ENCODE data around the gene GABARAPL2.
A peak's percentile ranks its signal among the peaks of the same experiment; 100 is the strongest.
"Not testable (repeated sequence)": the region's sequence is repeated elsewhere in the genome, so short reads cannot be mapped to it uniquely, and the experiment has no call there.

Gene GABARAPL2

DNA sequence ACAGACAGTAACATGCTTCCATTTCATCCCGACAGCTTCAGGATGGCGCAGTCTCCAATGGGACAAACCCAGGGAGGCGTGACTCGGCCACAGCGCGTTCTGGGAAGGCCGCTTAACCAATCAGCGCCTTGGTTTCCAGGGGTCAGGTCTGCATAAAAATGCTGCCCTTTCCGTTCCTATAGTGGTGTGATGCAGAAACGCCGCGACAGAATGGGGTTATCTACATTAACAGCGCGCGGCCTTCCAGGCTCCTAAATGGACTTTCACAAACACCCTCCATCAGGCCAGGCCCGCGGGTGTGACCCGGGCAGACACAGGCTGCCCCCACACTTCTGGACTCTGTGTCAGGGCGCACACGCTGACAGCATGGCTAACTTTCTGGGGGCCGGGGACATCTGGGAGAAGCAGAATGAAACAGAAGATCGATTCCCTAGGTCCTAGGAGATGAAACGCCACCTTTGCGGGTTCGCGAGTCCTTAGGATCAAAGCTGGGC lies 10.9 kb upstream of the GABARAPL2 start:
- DNase-seq = peak; percentile 69

DNA sequence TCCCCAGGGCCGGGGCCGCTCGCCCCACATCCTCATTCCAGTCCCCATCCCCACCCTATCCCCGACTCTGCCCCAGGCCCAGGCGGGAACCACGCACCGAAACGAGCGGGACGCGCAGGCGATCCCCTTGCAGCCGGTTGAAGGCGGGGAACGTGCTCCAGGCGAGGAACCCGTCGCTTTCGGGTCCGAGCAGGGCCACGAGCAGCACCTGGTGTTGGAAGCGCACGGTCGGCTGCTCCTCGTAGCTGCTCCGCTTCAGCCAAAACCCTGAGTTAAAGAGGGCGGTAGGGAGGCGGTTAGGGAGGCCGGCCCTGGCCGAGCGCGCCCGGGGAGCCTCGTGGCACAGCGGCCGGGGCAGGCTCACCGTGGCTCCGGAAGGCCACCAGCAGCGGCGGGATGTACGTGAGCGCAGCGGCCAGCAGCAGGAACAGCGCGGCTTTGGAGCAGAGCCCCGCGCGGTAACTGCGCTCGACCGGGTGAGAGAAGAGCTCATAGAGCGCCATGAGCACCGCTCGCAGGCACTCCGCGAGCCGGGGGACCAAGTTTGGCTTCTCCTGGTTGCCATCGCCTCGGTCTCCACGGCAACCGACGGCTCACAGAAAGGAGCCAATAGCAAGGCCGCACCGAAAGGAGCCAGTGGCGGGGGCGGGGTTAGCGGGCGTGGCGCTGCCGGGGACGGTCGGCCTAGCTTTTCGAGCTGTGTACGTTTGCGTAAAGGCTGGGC lies 10.3 kb upstream of the GABARAPL2 start, which contains the start of gene TMEM231:
Gene TMEM231 (minus strand): TSS at position 546 of the 724 bp plus-strand sequence. CDS start 43 bp downstream, at position 503.
- peak; percentile 85 for DNase-seq

DNA sequence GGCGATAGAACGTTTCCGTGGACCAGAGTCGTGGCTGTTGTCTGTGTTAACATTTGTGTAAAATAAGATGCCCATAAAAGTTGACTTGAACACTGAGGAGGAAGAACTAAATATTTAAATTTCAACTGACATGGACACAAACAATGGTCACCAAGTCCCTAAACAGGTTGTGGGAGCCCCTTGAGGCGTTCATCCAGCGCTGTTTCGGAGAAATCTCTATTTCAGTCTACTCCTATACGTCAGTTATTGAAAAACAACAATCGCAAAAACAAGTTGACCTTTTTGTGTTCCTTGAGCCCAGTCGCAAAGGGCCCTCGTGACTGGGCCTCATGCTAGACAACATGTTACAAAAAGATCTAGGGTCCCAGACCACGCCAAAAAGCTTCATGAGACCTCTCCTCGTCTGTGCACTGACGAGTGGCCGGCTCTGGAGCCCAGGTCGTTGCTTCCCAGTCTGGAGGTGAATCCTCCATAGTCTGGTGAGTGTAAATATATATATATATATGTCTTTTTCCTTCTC lies 9.7 kb upstream of the GABARAPL2 start:
- DNase-seq = no peak

DNA sequence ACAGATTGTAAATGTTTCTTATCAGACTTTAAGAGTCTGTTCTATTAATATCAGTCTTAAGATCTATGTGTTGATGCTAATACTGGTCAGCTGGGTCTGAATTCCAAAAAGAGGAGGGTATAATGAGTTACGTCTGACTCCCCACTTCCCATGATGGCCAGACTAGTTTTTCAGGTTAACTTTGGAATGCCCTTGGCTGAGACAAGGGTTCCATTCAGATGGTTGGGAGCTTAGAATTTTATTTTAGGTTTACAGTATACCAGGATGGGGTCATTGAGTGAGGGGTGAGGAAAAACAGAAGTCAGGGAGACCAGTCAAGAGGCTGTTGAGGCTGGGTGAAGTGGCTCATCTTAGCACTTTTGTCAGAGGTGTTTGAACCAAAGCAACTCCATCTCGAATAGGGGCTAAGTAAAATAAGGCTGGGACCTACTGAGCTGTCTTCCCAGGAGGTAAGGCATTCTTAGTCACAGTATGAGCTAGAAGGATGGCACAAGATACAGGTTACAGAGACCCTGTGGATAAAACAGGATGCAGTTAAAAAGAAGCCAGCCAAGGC lies 7.3 kb upstream of the GABARAPL2 start:
- DNase-seq = no peak

DNA sequence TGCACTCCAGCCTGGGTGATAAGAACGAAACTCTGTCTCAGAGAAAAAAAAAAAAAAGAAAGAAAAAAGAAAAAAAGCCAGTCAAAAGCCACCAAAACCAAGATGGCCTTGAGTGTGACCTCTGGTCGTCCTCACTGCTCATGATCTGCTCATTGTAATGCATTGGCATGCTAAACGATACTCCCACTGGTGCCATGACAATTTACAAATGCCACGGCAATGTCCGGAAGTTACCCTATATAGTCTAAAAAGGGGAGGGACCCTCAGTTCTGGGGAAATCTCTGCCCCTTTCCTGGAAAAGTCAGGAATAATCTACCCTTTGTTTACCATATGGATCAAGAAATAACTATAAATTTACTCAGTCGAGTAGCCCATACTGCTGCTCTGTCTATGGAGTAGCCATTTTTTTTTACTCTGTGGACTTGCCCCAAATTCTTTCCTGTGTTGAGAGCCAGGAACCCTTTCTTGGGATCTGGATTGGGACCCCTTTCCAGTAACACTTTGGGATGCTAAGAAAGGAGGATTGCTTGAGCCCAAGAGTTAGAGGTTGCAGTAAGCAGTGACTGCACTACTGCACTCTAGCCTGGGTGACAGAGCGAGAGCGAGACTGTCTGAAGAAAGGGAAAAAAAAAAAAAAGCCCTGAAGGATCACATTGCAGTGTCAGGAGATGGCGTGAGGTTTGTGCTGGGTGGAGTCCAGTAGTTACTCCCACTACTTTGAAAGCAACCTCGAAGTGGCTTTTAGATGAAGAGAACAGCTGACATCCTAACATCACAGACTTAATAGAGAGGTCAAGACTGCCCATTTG lies 6.4 kb upstream of the GABARAPL2 start:
- DNase-seq = no peak

DNA sequence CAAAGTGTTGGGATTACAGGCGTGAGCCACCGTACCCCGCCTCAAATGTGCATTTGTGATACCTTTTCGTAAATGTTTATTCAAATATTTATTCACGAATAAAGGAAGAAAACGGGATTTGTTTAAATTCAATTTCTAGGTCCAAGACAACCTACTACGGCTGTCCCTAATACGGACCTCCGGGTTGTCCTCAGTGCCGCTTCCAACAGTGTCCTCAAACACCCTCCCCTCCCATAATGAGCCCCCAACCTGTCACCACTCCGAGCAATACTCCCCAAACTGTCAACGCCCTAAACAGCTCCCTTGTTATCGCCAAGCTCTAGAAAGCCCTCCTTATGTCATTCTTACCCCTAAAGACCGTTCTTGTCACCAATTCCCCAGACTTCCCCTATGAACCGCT lies 539 bp upstream of the GABARAPL2 start:
- no peak for DNase-seq

DNA sequence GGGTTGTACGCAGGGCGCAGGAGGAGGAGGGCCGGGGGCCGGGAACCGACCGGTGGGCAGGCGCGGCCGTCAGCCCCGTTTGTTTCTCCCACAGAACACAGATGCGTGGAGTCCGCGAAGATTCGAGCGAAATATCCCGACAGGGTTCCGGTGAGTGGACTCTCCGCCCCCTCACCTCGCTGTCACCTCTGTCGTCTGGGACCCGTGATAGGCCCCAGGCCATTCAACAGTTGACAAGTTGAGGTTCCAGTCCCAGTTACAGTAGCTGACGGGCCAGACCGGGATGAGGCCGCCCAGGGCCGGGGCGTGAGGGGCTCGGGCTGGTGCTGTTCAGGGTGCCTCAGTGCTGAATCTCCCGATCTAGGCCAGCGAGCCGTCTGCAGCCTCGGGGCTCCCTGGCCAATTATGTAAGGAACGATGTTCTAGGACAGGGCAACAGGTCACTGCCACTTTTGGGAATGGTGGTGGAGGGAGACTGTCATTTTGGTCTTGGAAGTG lies 628 bp downstream of the GABARAPL2 start:
- DNase-seq = no peak

DNA sequence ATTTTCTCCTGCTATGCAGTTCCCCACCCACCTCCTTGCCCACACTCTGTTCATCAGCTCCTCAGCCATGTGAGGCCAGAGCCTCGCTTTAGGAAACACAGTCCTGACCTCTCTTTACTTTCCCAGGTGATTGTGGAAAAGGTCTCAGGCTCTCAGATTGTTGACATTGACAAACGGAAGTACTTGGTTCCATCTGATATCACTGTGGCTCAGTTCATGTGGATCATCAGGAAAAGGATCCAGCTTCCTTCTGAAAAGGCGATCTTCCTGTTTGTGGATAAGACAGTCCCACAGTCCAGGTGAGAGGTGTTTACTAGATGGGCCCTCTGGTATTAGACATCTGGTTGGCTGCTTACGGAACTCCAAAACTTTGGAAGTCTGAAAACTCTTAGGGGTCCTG lies 1.7 kb downstream of the GABARAPL2 start:
- DNase-seq = no peak

DNA sequence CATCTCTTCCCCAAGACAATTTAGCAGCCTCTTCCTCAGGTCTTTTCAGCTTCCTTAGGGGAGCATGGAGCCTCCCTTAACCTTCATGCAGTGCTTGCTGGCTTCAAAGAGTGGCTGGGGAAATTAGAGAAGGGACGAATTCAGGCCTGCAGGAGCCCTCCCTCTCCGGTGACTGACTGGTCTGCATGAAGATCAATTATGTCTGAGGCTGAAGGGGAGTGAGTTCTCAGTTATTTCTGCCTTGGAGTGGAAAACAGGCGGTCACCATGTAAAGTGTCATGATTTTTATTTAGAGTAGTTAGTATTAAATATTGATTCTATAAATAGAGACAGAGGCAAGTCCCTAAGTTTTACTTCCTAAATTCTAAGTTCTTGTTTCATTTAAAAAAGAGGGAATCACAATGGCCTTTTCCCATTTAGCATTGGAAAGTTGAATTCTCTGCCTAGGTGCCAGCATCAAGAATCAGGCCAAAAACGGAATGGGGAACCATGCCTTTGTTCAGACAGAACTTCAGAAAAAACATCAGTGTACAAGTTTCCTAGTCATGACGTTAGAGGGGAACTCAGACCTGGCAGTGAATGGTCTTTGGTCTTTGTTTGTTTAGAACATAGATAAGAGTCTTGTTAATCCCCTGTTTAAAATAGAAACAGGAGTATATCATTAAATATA lies 4.4 kb downstream of the GABARAPL2 start:
- DNase-seq = no peak

DNA sequence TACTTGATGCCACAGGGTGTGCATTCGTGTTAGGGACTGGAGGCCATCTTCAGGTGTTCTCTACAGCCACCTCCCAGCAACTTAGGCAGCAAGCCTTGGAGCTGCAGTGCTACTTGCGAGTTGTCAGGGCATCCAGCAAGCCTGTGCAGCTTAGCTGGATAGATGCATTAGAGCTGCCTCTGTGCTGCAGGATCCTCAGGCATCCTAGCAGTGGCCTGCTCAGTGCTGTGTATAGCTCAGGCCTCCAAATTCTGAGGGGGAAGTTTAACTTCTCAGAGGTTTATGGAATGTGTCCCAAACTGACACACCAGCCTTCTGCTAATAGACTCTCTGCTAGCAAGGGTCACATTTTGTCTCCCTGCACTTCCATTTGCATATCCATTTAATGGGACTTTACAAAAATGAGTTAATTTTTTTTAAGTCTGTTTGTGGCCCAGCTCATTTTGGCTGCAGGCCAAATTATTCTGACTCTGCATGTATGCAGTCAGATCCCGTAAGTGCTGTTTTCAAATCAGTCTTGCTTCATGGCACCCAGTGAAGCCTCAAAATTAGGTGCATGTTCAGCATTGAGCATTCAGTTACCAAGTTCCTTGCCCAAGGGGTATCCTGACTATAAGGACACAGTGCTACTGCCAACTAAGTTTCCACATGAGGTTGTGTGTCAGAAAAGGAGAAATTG lies 6.8 kb downstream of the GABARAPL2 start:
- DNase-seq = no peak

DNA sequence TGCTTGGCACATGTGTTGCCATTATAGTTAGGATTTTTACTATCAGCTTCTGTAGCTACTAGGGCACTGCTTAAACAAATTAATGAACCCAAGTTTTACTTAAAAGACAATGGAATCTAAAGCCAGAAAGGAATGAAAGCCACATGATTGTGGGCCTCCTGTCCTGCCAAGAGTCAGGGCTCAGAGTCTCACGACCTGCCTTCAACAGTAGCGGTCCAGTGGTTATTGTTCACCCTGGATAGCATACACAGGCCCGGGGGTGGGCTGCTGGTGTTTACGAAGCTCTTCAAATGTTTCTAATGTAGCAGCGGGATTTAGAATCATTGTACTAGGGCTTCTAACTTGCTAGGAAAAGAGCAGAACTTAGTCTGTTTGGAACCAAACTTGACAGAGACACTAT lies 7.8 kb downstream of the GABARAPL2 start:
- DNase-seq = no peak

DNA sequence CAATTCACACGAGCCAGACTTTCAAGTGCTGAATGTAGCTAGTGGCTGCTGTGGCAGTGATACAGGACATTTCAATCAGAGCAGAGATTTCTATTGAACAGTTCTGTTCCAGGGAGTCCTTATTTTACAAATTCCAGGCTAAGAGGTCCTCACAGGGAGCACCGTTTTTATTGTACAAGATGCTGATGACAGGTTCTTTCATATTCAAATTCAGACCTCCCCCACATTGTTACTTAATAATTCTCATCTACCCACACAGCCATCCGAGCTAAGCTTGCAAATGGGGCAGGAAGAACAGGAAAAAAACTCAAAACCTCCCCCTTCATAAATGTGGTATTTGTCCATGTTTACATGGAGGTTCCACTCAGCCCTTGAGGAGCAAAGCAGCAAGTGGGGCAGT lies 9.8 kb downstream of the GABARAPL2 start:
- no peak for DNase-seq

DNA sequence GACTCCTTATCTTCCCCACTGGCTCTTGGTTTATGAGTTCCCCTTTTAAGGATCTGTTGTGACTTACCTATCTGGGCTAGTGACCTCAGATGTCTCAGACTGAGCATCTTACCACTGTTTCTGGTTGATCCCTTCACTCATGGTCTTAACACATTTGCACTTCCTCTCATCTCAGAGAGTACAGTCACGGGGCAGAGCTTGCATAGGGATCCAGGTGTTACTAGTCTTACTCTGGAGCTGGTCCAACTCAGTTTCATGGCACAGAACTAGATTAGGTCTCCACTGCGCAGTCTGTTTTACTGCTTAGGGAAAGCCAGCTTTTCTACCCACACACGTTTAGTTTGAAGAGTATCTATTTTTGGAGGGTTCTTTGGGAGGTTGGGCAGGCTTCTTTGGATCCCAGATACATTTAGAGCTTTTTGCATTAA lies 10.2 kb downstream of the GABARAPL2 start:
- DNase-seq = no peak

DNA sequence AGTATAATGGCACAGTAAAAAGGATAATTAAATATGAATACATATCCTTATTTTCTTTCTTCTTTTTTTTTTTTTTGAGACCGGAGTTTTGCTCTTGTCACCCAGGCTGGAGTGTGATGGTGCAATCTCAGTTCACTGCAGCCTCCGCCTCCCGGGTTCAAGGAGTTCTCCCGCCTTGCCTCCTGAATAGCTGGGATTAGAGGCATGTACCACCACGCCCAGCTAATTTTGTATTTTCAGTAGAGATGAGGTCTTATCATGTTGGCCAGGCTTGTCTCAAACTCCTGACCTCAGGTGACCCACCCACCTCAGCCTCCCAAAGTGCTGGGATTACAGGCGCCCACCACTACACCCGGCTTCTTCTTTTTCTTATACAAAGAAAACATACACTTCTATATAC lies 12.0 kb downstream of the GABARAPL2 start:
- DNase-seq = no peak

DNA sequence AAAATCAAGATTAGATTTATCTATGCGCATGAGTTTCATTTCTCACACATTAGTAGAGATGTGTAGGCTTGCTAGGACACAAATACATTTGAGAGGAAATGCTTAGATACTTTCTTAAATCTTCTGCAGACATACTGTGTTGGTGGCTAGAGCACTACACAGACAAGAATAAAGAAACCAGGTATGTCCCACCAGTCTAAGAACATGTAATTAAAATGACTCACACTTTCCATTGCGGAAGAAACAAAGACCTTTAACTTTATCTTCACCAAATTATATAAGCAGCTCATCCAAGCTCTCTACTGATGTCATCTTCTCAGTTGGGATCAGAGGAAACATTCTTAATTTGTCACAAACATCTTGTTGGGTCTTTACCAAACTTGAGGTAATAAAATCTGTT lies 12.5 kb downstream of the GABARAPL2 start:
- DNase-seq = no peak

DNA sequence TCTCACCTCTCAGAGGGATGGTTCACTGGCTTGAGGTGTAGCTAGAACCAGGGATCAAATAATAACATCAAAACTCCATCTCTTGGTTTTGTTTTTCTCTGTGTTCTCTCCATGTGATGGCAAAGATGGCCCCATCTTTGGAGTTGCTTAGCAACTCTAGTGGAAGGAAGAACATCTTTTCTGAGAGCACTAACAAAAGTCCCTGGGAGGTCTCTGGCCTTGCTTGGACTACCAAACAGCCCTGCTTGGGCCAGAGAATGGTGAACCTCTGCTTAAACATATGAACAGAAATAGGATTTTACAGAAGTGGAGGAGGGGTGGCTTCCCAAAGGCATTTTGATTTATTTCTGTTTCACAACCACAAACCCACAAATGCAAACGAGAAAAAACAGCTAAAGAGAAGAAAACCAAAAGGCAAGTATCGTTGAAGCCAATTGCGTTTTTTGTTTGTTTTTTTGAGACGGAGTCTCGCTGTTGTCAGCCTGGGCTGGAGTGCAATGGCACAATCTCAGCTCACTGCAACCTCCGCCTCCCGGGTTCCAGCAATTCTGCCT lies 13.2 kb downstream of the GABARAPL2 start:
- DNase-seq = no peak

DNA sequence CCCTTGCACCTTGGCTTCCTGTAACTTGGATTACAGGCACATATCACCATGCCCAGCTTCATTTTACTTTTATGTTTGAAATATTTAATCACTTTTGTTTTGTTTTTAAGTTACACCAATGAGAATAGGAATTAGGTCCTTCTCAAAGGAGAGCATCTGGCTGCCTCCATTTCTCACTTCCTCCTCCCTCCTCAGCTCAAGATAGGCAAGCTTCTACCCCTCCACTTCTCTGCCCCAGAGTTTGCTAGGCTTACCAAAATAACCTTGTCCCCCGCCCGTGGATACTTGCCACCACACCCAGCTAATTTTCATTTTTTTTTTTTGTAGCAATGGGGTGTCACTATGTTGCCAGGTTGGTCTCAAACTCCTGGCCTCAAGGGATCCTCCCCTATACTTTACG lies 17.9 kb downstream of the GABARAPL2 start:
- DNase-seq = no peak

DNA sequence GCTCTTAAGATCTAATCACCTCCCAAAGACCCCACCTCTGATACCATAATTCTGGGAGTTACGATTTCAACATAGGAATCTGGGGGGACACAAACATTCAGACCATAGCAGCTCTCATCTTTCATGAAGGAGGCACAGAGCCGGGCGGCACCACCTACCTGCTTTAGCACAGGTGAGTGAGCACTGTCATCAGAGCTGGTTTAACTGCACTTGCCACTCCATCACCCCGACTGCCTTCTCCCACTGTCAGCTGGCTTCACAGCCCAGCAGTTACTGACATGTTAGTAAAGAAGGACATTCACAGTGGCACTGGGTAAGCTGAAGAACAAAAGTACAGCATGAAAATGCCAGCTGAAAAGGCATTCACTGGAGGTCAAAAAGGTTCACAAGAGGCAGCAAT lies 22.5 kb downstream of the GABARAPL2 start:
- no peak for DNase-seq

DNA sequence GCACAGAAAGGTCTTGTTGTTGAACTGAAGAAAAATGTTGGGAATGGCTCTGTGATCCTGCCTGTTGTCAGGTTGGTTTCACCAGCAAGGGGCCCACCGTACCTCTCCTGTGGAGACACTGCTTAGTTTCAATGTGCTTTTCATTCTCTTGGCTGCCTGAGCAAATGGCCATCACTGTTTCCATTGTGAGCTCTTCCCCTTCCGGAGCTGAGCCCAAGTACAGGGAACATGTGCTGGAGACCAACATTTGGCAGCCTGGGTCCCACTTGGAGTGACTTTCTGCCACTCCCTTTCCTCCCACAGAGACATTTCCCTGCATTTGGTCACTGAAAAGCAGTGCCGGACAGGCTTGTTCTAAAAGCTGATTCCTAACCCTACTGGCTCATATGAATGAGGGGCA lies 23.1 kb downstream of the GABARAPL2 start:
- DNase-seq = no peak

DNA sequence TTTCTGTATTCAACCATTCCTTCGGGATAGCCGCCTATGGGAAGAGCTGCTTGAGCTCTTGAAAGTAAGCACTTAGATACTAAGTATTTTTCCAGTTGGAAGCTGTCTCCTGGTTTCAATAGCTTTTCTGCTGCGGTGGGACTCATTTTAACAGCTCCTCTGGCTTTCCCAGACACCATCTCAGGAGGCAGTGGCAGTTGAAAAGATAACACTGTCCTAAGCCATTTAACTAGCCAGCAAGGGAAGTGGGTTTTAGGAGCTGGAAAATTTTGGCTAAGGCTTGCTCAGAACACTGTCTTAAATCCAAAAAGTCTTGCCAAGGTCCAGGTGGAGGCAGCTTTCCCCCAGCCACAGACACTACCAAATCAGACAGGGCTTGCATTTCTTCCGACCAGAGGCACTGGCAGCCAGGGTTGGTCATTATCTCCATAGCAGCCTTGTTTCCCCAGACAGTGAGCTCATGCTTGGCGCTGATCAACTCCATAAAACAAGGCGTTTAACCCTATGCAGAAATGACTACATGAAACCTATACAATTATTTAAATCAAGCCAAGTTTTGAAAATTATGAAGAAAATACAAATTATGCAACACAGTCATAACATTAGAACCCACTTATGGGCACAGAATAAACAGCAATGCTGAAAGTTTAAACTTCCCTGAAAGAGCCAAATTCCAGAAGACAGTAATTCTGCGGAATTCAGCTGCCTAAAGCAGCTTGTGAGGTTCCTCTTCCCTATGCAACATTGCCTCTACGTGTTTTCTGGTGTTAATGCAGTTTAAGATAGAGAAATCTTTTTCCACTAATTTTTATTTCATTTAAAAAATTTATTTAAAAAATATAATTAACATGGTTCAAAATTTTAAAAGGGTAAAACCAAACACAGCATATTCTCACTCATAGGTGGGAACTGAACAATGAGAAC lies 25.0 kb downstream of the GABARAPL2 start:
- DNase-seq = no peak

DNA sequence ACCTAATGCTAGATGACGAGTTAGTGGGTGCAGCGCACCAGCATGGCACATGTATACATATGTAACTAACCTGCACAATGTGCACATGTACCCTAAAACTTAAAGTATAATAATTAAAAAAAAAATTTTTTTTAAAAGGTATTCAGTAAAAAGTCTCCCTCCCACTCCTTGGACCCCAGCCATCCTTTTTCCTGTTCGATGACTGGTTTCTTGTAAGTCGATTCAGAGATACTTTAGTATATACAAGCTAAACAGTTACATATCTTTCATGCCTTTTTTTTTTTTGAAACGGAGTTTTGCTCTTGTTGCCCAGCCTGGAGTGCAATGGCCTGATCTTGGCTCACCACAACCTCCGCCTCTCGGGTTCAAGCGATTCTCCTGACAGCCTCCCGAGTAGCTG lies 25.7 kb downstream of the GABARAPL2 start:
- DNase-seq = not testable (repeated sequence)
